K562 (cell line): Measurements from ENCODE around the gene CMIP. TPM values are rescaled to one million over a fixed set of nuclear protein-coding genes. Genes with fewer than 3 reads are reported as not detected.
A peak's percentile ranks its signal among the peaks of the same experiment; 100 is the strongest.

Experiments
- ATAC-seq: fragments of 200-7000 bp; cut with Tn5 transposase; 3 replicates; pipeline ENCODE4 v1.9.1; 2020; ENCODE audit warnings: moderate library complexity
- BruUV-seq: library from RNA; stranded (reverse); fragments of 400-500 nt; replicated peaks from 2 replicates; lab custom pipeline; 2021; lab: Mats Ljungman, UMichigan
- CTCF ChIA-PET: fragments of 300-600 bp; formaldehyde crosslinking; extraction: SDS; loops from one replicate; lab custom pipeline; 2021; ENCODE audit warnings: low intra/inter-chr PET ratio; lab: Yijun Ruan, JAX
- POLR2A ChIA-PET: fragments of 300-600, 350-650 bp; sonication (Branson Sonifier 250); formaldehyde crosslinking; extraction: SDS; loops from one replicate; lab custom pipeline; 2021; ENCODE audit warnings: antibody characterized with exemption, inconsistent platforms; lab: Yijun Ruan, JAX
- DNase-seq, 4 experiments: peaks; one replicate each; pipeline versions ENCODE4 v3.0.0 to v3.0.0-alpha.2; 2011 to 2018; ENCODE audit warnings: low spot score in 3 of 4, mixed read lengths in 3 of 4; ENCODE audit errors: extremely low read depth in 1 of 4
- FAIRE-seq: peaks from 2 replicates; lab custom pipeline; 2011; peaks lifted over from hg19 to GRCh38; lab: Jason Lieb, UNC
- H2AFZ ChIP-seq: 2 replicates; pipeline ENCODE4 v1.6.0; 2011; ENCODE audit warnings: low read depth, low read length, control low read depth, inconsistent platforms
- H3K27ac ChIP-seq: fragments of 200-600 bp; 3 replicates; pipeline ENCODE4 v1.8.0; 2011; ENCODE audit warnings: low read depth, mild to moderate bottlenecking, control low read depth, inconsistent platforms, low read length, moderate library complexity, mixed read lengths; ENCODE audit errors: extremely low read depth
- H3K27me3 ChIP-seq, 2 experiments: fragments of 300-600 bp in 1 of 2; 2 replicates in 1 of 2; 3 replicates in 1 of 2; pipeline versions ENCODE4 v1.6.0 to v1.8.0; 2011; ENCODE audit warnings: inconsistent platforms in 2 of 2, low read length in 2 of 2, mild to moderate bottlenecking in 1 of 2, mixed read lengths in 1 of 2, moderate library complexity in 1 of 2; ENCODE audit not compliant: control insufficient read depth in 2 of 2, insufficient read depth in 2 of 2
- H3K36me3 ChIP-seq: fragments of 300-600 bp; 3 replicates; pipeline ENCODE4 v1.8.0; 2011; ENCODE audit warnings: mild to moderate bottlenecking, low read length, inconsistent platforms; ENCODE audit not compliant: control insufficient read depth, insufficient read depth
- H3K4me1 ChIP-seq, 2 experiments: fragments of 200-600 bp in 1 of 2; replicated peaks in 1 of 2; 2 replicates in 1 of 2; 3 replicates in 1 of 2; pipeline versions ENCODE4 v1.5.1 to v1.8.0; 2011; ENCODE audit warnings: inconsistent platforms in 2 of 2, low read length in 2 of 2, mild to moderate bottlenecking in 1 of 2, mixed read lengths in 1 of 2, moderate library complexity in 1 of 2; ENCODE audit not compliant: control insufficient read depth in 2 of 2, insufficient read depth in 2 of 2
- H3K4me2 ChIP-seq: 2 replicates; pipeline ENCODE4 v1.6.1; 2011; ENCODE audit warnings: low read length, control low read depth, inconsistent platforms, mixed read lengths; ENCODE audit not compliant: insufficient read depth
- H3K4me3 ChIP-seq: fragments of 200-600 bp; sonication (generic), shearing (Covaris generic); 2 replicates; pipeline ENCODE4 v1.5.1; 2016; ENCODE audit warnings: control low read depth, inconsistent platforms
- H3K79me2 ChIP-seq: fragments of 200-600 bp; 3 replicates; pipeline ENCODE4 v1.8.0; 2011; ENCODE audit warnings: low read length, inconsistent platforms; ENCODE audit not compliant: control insufficient read depth, insufficient read depth
- H3K9ac ChIP-seq, 2 experiments: 2 replicates each; pipeline versions ENCODE4 v1.6.0 to v1.6.1; 2011; ENCODE audit warnings: low read depth in 2 of 2, low read length in 2 of 2, control low read depth in 1 of 2, inconsistent platforms in 1 of 2, mild to moderate bottlenecking in 1 of 2, mixed read lengths in 1 of 2; ENCODE audit not compliant: insufficient read depth in 1 of 2
- H3K9me1 ChIP-seq: one replicate; pipeline ENCODE4 v1.6.0; 2011; ENCODE audit warnings: inconsistent platforms, mild to moderate bottlenecking, low read length, moderate library complexity; ENCODE audit not compliant: control insufficient read depth, insufficient read depth
- H3K9me3 ChIP-seq: replicated peaks from 2 replicates; pipeline ENCODE4 v1.5.1; 2011; ENCODE audit warnings: low read depth, low read length, inconsistent platforms; ENCODE audit not compliant: control insufficient read depth, insufficient read depth
- H4K20me1 ChIP-seq: replicated peaks from 2 replicates; pipeline ENCODE4 v1.6.1; 2011; ENCODE audit warnings: low read length, inconsistent platforms, mixed read lengths; ENCODE audit not compliant: control insufficient read depth, insufficient read depth
- POLR2G ChIP-seq: fragments of 200-400 bp; formaldehyde crosslinking; IDR thresholded peaks from 2 replicates; pipeline ENCODE4 v1.6.1; 2017; ENCODE audit warnings: low read depth, mild to moderate bottlenecking, antibody characterized with exemption, low read length, moderate library complexity
- ZKSCAN1 ChIP-seq: fragments of 150-350 bp; IDR thresholded peaks from 2 replicates; pipeline ENCODE4 v1.6.1; 2016; ENCODE audit warnings: low read depth, low read length
- ZNF445 ChIP-seq: fragments of 250-450 bp; sonication (Bioruptor Pico); IDR thresholded peaks from 2 replicates; pipeline ENCODE4 v1.4.0; 2020; ENCODE audit warnings: low read depth, mild to moderate bottlenecking, moderate library complexity
- WGBS: fragments of 100-300 bp; shearing (Covaris generic); methylation state at CpG from one replicate; pipeline ENCODE4 v1.1.6; 2016; ENCODE audit warnings: low coverage, mixed read lengths; ENCODE audit not compliant: insufficient coverage; ENCODE audit errors: missing lambda C conversion rate; 5-methylcytosine and 5-hydroxymethylcytosine counted together
- in situ Hi-C: fragments of 300-500 bp; cut with MboI; formaldehyde crosslinking; loops from 4 replicates; pipeline ENCODE4 v1.15.0; 2018; ENCODE audit warnings: inconsistent platforms, mixed read lengths
- intact Hi-C: fragments of 100-400 bp; cut with micrococcal nuclease; formaldehyde crosslinking; loops from 2 replicates; pipeline ENCODE4 v1.14.2; 2022
- polyA plus RNA-seq, 8 experiments: library from polyadenylated mRNA; depleted of rRNA in 4 of 8; stranded (reverse) in 5 of 8; unstranded in 3 of 8; fragments of >200 nt; fragmentation: Nextera tagmentation in 2 of 8; fragmentation: Illumina TruSeq in 1 of 8; extraction: Ambion mirVana in 2 of 8; extraction: Trizol in 1 of 8; gene quantifications; 2 replicates each; pipeline versions ENCODE4 v1.2.1 to v1.2.3, GENCODE V29; 2011 to 2014; ENCODE audit warnings: inconsistent platforms in 1 of 8, missing spikeins in 1 of 8
- total RNA-seq, 7 experiments: library from RNA; depleted of rRNA in 6 of 7; stranded (reverse); fragments of >200 nt in 6 of 7; fragmentation: Illumina TruSeq in 2 of 7; extraction: Trizol in 2 of 7; gene quantifications; 2 replicates each; pipeline versions ENCODE4 v1.2.1 to v1.2.3, GENCODE V29; 2011 to 2021; ENCODE audit warnings: low replicate concordance in 1 of 7

The CMIP gene
- total and polyA plus RNA-seq, 9 of the 15 experiments (the other 6 are each of a cell fraction or from before 2014, with no cell fraction given) = 0.94 to 82.5 (median 10.3) TPM

- CTCF ChIA-PET = no interaction called here
- Histone ChIP-seq H3K79me2 (peaks cover 90% of the 10 kb centered on the region), H3K27ac (no peak overlapping the region), H3K4me2 (no peak overlapping the region), H2AFZ (no peak overlapping the region), H3K27me3 (no peaks in the 10 kb centered on the region), H4K20me1 (0 out of 2 replicates have a peak, but pooled peaks cover 3% of the 10 kb centered on the region), H3K9ac (peak overlapping the region in 1 of 2 experiments; percentile 69; a peak in 2 of 4 replicates), H3K4me3 (no peak overlapping the region), H3K9me3 (no peaks in the 10 kb centered on the region), H3K4me1 (peaks cover 18 to 26% of the 10 kb centered on the region in 2 experiments; a peak in 4 of 5 replicates), H3K9me1 (no peaks in the 10 kb centered on the region), H3K36me3 (peaks cover 26% of the 10 kb centered on the region)
- intact Hi-C loops (no loop called here), in situ Hi-C loops (no loop called here)
- FAIRE-seq (no peak), DNase-seq (no peak), ATAC-seq (peak; percentile 16; the same call in 2 of the 3 replicates)
- POLR2A ChIA-PET = interaction anchor here (0.6 to 2.4 kb wide), 6 partner anchors 8 to 226 kb away, joined by 3 to 9 read pairs (median 3); no protein-coding TSS in a partner anchor
- 85% methylated on average over 21 of the region's 21 CpGs for WGBS
- no TSS peak for BruUV-seq
- peak; percentile 92 for TF ChIP-seq ZKSCAN1
- no peak for TF ChIP-seq ZNF445 (CRISPR knock-in tag)
- peak; percentile 32; the same call in 1 of the 2 replicates for TF ChIP-seq POLR2G
Measured at GRCh38 chr16:81513204-81514040, 68.8 kb downstream of the CMIP start.
